GM19238 (cell line): ENCODE data around the gene NUCB1.

Experiments
- DNase-seq: peaks from one replicate; pipeline ENCODE4 v3.0.0; 2011; ENCODE audit warnings: low spot score; ENCODE audit not compliant: insufficient read length

NUCB1 gene

DNA sequence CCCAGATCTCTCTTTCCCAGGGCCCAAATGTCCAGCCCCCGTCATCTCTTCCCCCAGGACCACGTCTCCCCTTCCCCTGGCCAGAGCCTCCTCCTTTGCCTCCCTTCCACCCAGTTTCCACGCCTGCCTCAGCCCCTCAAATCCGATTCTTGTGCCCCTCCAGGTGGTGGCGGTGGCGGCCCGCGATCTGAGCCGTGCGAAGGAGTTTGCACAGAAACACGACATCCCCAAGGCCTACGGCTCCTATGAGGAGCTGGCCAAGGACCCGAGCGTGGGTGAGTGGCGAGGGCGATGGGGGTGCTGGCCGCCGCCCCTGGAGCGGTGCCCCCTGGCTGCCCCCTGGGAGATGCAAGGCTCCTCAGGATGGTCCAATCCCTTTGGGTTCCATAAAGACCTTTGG is 34.7 kb downstream of the NUCB1 start:
- DNase-seq = no peak

DNA sequence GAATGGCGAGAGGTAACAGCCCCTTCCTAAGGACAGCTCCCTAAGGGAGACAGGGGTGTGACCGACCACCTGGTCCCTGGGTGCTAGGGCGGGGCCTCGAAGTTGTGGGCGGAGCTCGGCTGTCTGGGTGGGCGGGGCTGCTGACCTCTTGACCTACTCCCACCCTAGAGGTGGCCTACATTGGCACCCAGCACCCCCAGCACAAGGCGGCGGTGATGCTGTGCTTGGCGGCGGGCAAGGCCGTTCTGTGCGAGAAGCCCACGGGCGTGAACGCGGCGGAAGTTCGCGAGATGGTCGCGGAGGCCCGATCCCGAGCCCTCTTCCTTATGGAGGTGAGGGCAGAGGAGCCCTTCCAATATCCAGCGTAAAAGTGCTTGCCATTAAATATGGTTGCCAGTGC is 35.8 kb downstream of the NUCB1 start:
- no peak for DNase-seq

GRCh38 chr19:48938256-48938655 is 38.1 kb downstream of the NUCB1 start:
- no peak for DNase-seq

DNA sequence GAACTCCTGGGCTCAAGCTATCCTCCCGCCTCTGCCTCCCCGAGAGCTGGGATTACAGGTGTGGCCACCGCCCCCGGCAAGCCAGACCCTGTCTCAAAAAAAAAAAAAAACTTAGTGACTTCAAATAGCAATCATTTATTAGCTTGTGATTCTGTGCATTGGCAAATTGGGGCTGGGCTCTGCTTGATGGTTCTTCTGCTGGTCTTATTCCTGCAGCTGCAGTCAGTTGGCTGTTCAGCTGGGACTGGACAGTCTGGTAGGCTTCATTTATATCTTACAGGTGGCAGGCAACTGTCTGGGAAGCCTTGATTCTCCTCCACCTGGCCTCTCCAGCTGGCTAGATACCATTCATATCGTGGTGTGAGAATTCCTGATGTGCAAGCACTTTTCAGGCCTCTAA is 40.8 kb downstream of the NUCB1 start:
- no peak for DNase-seq

DNA sequence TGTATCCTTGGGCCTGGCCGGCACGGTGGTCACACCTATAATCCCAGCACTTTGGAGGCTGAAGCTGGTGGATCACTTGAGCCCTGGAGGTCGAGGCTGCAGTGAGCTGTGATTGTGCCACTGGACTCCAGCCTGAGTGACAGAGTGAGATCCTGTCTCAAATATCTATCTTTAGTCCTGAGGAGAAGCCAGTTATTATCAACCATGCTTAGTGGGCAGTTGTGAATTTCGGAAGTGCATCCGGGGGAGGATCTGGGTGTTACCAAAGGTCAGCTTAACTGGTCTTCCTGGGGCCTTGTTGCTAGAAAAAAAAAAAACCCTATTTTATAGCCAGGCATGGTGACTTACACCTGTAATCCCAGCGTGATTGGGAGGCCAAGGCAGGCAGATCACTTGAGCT is 43.0 kb downstream of the NUCB1 start:
- DNase-seq = no peak

DNA sequence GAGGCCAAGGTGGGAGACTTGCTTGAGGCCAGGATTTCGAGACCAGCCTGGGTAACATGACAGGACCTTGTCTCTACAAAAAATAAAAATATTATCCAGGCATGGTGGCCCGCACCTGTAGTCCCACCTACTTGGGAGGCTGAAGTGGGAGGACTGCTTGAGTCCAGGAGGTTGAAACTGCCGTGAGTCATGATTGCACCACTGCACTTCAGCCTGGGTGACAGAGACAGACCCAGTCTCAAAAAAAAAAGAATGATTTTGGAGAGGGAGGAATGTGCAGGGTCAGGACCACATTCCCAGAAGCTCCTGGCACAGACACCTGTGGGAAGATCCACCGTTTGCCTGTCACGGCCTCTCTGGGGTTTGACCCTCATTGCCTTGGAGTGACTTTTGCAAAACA is 45.3 kb downstream of the NUCB1 start:
- no peak for DNase-seq

GRCh38 chr19:48945817-48946216 is 45.7 kb downstream of the NUCB1 start:
- DNase-seq = no peak

DNA sequence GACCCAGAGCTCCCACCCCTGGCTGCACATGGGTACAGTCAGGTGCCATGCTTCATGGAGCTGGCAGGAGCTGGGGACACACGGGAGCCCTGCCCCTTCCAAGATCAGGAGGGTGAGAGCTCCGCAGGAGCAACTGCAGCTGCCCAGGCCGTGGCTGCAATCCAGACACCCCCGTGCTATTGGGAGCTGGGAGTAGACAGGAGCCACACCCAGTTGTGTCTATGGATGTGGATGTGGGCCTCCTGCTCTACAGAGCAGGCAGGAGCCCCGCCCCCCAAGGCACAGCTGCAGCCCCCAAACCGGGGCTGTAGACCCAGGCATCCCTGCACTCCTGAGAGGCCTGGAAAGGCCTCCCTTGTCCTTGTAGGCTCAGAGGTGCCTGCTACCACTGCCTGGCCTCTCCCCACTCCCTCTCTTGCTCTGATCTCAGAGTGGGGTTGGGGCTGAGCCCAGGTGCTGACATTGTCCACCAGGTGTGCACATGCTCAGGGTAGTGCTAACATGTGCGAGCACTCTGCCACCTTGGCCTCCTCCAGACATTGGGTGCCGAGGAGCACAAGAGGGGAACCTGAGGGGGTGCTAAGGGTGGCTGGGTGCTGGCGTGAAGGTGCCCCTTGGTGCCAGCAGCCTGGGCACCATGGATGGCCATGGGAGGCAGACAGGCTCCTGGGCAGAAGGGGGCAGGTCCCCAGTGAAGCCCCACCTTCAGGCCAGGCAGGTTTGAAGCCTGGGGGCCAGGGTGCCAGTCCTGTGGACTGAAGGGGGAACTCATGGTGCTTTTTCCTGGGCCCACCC is 46.5 kb downstream of the NUCB1 start:
- DNase-seq = no peak

DNA sequence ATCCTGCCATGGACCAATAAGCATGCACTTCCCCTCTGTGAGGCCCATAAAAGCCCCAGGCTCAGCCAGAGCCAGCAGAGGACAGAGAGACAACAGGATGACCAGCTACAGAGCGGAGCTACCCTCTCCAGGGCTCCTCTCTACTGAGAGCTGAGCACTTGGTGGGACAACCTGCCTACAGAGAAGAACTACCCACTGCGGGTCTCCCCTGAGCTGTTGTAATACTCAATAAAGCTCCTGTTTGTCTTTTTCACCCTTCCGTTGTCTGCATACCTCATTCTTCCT is 47.1 kb downstream of the NUCB1 start:
- no peak for DNase-seq

DNA sequence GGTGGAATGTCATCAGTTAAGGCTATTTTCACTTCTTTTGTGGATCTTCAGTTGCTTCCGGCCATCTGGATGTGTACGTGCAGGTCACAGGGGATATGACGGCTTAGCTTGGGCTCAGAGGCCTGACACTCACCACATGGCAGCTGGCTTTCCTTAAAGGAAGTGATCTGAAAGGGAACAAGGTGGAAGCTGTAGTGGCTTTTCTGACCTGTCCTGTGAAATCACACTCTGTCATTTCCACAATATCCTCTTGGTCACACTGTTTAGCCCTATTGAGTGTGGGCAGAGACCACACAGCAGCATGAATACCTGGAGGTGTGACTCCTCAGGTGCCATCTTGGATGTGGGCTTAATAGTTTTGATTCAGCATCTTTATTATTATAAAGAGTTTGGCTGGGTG is 50.0 kb downstream of the NUCB1 start:
- DNase-seq = no peak

- DNase-seq = no peak
Observed at GRCh38 chr19:48950830-48951519, 50.9 kb downstream of the NUCB1 start.

GRCh38 chr19:48953141-48953540 is 53.0 kb downstream of the NUCB1 start:
- DNase-seq = no peak

DNA sequence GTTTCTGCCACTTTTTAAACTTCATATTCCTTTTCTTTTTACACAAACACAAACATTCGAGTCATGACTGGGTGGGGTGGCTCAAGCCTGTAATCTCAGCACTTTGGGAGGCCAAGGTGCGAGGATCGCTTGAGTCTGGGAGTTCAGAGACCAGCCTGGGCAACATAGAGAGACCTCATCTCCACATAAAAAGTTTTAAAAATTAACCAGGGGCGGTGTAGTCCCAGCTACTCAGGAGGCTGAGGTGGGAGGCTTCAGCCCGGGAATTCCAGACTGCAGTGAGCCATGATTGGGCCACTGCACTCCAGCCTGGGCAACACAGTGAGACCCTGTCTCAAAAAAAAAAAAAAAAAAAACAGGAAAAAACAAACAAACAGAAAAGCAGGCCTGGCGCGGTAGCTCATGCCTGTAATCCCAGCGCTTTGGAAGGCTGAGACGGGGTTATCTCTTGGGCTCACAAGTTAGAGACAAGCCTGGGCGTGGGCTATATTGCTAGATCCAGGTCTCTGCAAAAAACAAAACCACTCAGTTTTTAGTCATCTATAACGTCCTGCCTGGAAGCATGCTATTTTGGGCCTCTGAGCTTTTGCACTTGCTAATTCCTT is 54.0 kb downstream of the NUCB1 start:
- no peak for DNase-seq

GRCh38 chr19:48954595-48955307 is 54.6 kb downstream of the NUCB1 start, which contains the start of gene BAX:
BAX (plus strand) TSS chr19:48954875; CDS start chr19:48954929, 54 bp downstream.
- DNase-seq = peak; percentile 97

- DNase-seq = no peak
Observed at GRCh38 chr19:48955308-48955958, 55.3 kb downstream of the NUCB1 start.

DNA sequence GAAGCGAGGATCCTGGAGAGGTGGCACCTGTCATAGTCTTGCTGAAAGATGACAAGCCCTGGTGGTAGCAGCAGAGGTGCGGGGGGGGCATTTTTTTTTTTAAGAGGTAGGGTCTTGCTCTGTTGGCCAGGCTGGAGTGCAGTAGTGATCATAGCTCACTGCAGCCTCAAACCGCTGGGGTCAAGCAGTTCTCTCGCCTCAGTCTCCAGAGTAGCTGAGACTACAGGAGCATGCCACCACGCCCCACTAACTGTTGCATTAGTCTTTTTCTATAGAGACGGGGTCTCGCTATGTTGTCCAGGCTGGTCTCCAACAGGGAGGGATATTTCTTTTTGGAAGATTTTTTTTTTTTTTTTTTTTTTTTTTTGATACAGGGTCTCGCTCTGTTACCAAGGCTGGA is 57.9 kb downstream of the NUCB1 start:
- DNase-seq = no peak

GRCh38 chr19:48959341-48960239 is 59.5 kb downstream of the NUCB1 start:
- no peak for DNase-seq

- no peak for DNase-seq
Observed at GRCh38 chr19:48961051-48961649, 61.0 kb downstream of the NUCB1 start.

GRCh38 chr19:48961673-48962028 is 61.5 kb downstream of the NUCB1 start:
- DNase-seq = no peak
